IPS-18c (cell line): ENCODE measurements around the gene CWH43.
A peak's percentile ranks its signal among the peaks of the same experiment; 100 is the strongest.
"Not testable (repeated sequence)": the region's sequence is repeated elsewhere in the genome, so short reads cannot be mapped to it uniquely, and the experiment has no call there.

Experiments used
- H3K4me3 ChIP-seq: 2 replicates; pipeline ENCODE4 v1.7.0; 2013; ENCODE audit warnings: low read depth, mild to moderate bottlenecking, low read length, moderate library complexity; ENCODE audit not compliant: insufficient read depth
- H3K9me3 ChIP-seq: one replicate; pipeline ENCODE4 v1.6.1; 2013; ENCODE audit warnings: mild to moderate bottlenecking, low read length, moderate library complexity; ENCODE audit not compliant: control insufficient read depth, insufficient read depth

Gene CWH43

GRCh38 chr4:49105248-49105904 lies 119.3 kb downstream of the CWH43 start:
- H3K4me3 ChIP-seq, result peak overlapping the region; percentile 2; the same call in 1 of the 2 replicates
- peaks cover 64% of the 10 kb centered on the region for H3K9me3 ChIP-seq

GRCh38 chr4:49107262-49107661 lies 121.2 kb downstream of the CWH43 start:
- H3K4me3 ChIP-seq, result not testable (repeated sequence)
- H3K9me3 ChIP-seq, result peaks cover 80% of the 10 kb centered on the region

DNA sequence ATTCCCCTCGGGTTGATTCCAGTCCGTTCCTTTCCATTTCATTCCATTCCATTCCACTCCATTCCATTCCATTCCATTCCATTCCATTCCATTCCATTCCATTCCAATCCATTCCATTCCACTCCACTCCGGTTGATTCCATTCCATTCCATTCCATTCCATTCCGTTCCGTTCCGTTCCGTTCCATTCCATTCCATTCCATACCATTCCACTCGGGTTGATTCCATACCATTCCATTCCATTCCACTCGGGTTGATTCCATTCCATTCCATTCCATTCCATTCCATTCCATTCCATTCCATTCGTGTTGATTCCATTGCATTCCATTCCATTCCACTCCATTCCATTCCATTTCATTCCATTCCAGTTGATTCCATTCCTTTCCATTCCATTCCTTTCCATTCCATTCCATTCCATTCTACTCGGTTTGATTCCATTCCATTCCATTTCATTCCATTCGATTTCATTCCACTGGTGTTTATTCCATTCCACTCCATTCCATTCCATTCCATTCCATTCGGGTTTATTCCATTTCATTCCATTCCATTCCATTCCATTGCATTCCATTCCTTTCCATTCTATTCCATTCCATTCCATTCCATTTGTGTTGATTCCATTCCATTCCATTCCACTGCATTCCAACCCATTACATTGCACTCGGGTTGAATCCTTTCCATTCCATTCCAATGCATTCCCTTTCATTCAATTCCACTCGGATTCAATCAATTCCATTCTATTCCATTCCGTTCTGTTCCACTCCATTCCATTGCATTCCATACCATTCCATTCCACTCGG lies 122.3 kb downstream of the CWH43 start:
- H3K4me3 ChIP-seq, result not testable (repeated sequence)
- H3K9me3 ChIP-seq, result peaks cover 77% of the 10 kb centered on the region

GRCh38 chr4:49109567-49110166 lies 123.6 kb downstream of the CWH43 start:
- H3K4me3 ChIP-seq, result not testable (repeated sequence)
- peaks cover 73% of the 10 kb centered on the region for H3K9me3 ChIP-seq

DNA sequence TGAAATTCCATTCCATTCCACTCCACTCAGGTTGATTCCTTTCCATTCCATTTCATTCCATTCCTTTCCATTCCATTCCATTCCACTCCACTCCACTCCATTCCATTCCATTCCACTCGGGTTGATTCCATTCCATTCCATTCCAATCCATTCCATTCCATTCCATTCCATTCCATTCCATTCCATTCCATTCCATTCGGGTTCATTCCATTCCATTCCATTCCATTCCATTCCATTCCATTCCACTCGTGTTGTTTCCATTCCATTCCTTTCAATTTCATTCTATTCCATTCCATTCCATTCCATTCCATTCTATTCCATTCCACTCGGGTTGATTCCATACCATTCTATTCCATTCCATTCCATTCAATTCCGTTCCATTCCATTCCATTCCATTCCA lies 124.5 kb downstream of the CWH43 start:
- peaks cover 72% of the 10 kb centered on the region for H3K9me3 ChIP-seq
- not testable (repeated sequence) for H3K4me3 ChIP-seq
